RKO (cell line): ENCODE data around the gene AP1G1.
"Not testable (repeated sequence)": the region's sequence is repeated elsewhere in the genome, so short reads cannot be mapped to it uniquely, and the experiment has no call there.

Source experiments
- DNase-seq: peaks from one replicate; pipeline ENCODE4 v3.0.0-alpha.2; 2016; ENCODE audit warnings: low spot score

Gene AP1G1

GRCh38 chr16:71807905-71808592 lies 585 bp downstream of the AP1G1 start:
- peak; percentile 57 for DNase-seq

GRCh38 chr16:71803305-71803690 lies 5.3 kb downstream of the AP1G1 start:
- no peak for DNase-seq

- no peak for DNase-seq
Observed at GRCh38 chr16:71796501-71797097, 12.0 kb downstream of the AP1G1 start.

- no peak for DNase-seq
Observed at GRCh38 chr16:71794943-71795342, 13.7 kb downstream of the AP1G1 start.

- no peak for DNase-seq
Observed at GRCh38 chr16:71794018-71794417, 14.6 kb downstream of the AP1G1 start.

- DNase-seq = no peak
Observed at GRCh38 chr16:71792176-71792575, 16.5 kb downstream of the AP1G1 start.

GRCh38 chr16:71790329-71790728 lies 18.3 kb downstream of the AP1G1 start:
- DNase-seq = not testable (repeated sequence)

GRCh38 chr16:71789136-71789535 lies 19.5 kb downstream of the AP1G1 start:
- DNase-seq = no peak

GRCh38 chr16:71788578-71788977 lies 20.1 kb downstream of the AP1G1 start:
- DNase-seq = no peak

GRCh38 chr16:71785143-71785542 lies 23.5 kb downstream of the AP1G1 start:
- not testable (repeated sequence) for DNase-seq

GRCh38 chr16:71784093-71784492 lies 24.5 kb downstream of the AP1G1 start:
- no peak for DNase-seq

- DNase-seq = no peak
Observed at GRCh38 chr16:71781741-71782140, 26.9 kb downstream of the AP1G1 start.

GRCh38 chr16:71780521-71781089 lies 28.0 kb downstream of the AP1G1 start:
- DNase-seq = no peak

GRCh38 chr16:71778780-71779179 lies 29.9 kb downstream of the AP1G1 start:
- DNase-seq = no peak

GRCh38 chr16:71777329-71777728 lies 31.3 kb downstream of the AP1G1 start:
- DNase-seq = no peak

GRCh38 chr16:71775949-71776348 lies 32.7 kb downstream of the AP1G1 start:
- no peak for DNase-seq

- no peak for DNase-seq
Observed at GRCh38 chr16:71771571-71771970, 37.1 kb downstream of the AP1G1 start.

- no peak for DNase-seq
Observed at GRCh38 chr16:71769222-71769621, 39.4 kb downstream of the AP1G1 start.

- DNase-seq = no peak
Observed at GRCh38 chr16:71767060-71767900, 41.4 kb downstream of the AP1G1 start.

- DNase-seq = no peak
Observed at GRCh38 chr16:71762186-71762585, 46.4 kb downstream of the AP1G1 start.

- DNase-seq = no peak
Observed at GRCh38 chr16:71761097-71761496, 47.5 kb downstream of the AP1G1 start.

GRCh38 chr16:71758293-71758760 lies 50.3 kb downstream of the AP1G1 start:
- DNase-seq = no peak

GRCh38 chr16:71754652-71755051 lies 54.0 kb downstream of the AP1G1 start:
- no peak for DNase-seq
